Endometrial microvascular endothelial cells (primary cell): ENCODE measurements around the gene ITPK1. TPM values are rescaled to one million over a fixed set of nuclear protein-coding genes. Genes with fewer than 3 reads are reported as not detected.
"Not testable (repeated sequence)": the region's sequence is repeated elsewhere in the genome, so short reads cannot be mapped to it uniquely, and the experiment has no call there.

Source experiments
- in situ Hi-C: cut with HindIII; loops from 2 replicates; pipeline ENCODE4 v1.10.0; 2017; ENCODE audit warnings: low sequenced_read_pairs, low pct_unique_long_range_greater_than_20kb; ENCODE audit errors: inconsistent ontology term
- total RNA-seq: library from RNA; depleted of rRNA; stranded (reverse); fragments of >200 nt; gene quantifications from one replicate; pipeline ENCODE4 v1.2.3, GENCODE V29; 2015; ENCODE audit errors: inconsistent ontology term

The ITPK1 gene
- total RNA-seq, 1 donor from 2014 or later, result 37.0 TPM

DNA sequence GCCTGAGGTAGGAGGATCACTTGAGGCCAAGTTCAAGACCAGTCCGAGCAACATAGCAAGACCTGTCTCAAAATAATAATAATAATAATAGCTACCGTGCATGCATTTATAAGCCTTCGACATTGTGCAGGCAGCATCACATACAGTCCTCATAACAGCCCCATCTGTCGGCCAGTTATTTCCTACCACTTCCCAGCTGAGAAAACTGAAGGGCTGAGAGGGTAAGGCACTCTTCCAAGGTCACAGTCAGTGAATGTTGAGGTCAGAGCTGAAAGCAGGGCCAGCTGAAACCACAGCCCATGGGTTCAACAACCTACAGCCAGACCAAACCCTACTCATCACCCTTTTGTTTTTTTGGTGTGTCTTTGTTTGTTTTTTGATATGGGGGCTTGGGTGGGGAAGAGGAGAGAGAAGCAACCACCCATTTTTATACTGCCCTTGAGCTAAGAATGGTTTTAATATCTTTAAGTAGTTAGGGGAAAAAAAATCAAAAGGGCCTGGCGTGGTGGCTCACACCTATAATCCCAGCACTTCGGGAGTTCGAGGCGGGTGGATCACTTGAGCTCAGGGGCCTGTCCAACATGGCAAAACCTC is 16.8 kb upstream of the ITPK1 start:
- in situ Hi-C loops, result no loop called here

DNA sequence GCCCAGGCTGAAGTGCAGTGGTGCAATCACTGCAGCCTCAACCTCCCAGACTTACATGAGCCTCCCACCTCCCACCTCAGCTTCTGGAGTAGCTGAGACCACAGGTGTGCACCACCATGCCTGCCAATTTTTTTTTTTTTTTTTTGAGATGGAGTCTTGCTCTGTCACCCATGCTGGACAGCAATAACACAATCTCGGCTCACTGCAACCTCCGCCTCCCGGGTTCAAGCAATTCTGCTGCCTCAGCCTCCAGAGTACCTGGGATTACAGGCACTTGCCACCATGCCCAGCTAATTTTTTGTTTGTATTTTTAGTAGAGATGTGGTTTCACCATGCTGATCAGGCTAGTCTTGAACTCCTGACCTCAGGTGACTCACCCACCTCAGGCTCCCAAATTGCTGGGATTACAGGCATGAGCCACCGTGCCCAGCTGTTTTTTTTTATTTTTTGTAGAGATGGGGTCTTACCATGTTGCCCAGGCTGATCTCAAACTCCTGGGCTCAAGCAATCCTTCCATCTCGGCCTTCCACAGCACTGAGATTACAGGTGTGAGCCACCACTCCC is 15.6 kb upstream of the ITPK1 start:
- in situ Hi-C loops, result not testable (repeated sequence)

DNA sequence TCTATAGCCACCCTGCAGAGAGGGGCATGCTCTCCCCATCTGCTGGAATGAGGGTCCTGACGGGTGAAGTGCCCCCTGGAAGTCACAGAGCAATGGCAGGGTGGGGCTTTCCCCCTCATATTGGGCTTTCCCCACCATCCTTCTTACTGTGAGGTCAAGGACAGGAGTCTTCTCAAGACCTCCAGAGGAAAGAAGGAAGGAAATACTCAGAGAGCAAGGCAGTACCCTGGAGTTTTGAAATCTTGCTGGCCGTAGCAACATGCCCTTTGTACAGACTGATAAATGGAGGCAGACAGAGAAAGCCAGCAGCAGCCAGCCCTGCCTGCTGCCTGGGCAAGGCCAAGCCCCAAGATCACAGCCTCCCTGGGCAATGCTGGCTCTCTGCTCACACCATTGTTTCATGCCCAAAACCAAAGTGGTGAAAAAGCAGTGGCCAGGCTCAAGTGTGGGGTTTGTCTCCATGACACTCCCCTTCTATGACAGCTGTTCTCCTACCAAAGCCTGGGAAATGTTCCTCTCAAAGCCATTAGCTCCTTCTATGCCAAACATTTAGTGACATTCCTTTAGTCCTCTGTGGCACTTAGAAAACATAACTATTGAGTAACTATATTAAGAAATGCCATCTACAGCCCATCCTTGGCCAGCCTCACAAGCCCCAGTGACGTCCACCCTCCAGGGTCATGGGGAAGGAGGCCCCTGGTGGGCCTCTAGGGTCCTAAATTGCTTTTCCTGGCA is 13.2 kb upstream of the ITPK1 start:
- in situ Hi-C loops, result no loop called here

DNA sequence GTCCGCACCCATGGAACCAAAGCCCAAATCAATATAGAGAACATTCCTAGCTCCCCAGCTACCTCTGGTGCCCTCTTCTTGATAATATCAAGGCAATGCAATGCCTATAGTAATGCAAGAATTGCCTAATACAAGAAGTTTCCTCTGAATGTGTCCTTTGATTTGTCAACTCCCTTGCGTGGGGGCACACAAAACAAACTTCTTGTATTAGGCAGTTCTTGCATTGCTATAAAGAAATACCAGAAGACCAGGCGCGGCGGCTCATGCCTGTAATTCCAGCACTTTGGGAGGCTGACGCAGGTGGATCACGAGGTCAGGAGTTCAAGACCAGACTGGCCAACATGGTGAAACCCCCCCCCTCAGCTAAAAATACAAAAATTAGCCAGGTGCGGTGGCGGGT is 10.4 kb upstream of the ITPK1 start:
- in situ Hi-C loops, result no loop called here

DNA sequence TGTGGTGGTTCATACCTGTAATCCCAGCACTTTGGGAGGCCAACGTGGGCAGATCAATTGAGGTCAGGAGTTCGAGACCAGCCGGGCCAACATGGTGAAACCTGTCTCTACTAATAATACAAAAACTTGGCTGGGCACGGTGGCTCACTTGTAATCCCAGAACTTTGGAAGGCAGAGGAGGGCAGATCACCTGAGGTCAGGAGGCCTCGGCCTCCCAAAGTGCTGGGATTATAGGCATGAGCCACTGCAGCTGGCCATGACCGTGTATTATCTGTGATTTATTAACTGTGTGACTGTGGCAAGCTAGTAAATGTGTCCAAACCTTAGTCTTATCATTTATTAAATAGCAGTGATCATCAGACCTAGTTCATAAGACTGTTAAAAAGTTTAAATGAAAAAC is 7.1 kb upstream of the ITPK1 start:
- in situ Hi-C loops, result no loop called here

DNA sequence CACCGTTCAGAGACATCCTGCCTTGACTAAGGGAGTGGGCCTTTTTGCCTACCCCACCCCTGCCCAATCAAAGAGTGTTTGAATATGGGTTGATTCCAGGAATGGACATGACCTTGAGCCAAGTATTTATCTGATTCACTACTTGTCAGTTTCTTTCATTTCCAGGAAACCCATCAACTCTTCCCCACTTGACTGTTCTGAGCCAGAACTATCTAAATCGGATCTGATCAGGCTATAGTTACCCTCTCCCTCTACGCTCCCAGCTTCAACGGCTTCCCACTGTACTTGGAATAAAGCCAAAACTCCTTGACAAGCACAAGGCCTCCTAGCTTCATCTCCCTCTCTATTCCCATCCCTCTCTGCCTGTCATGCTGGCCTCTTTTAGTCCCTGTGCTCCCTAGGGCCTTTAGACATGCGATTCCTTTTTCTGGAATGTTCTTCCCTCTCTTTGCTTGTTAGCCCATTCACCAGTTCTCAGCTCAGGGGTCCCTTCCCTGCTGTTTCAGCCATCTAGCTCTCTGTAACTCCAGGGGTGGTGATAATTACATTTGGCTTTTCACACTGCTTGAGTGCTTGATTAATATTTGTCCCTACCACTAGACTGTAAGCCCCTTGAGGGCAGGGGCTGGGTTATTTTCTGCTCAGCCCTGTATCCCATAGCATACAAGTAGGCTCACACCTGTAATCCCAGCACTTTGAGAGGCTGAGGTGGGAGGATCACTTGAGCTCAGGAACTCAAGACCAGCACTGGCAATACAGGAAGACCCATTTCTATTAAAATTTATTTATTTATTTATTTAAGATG is 5.5 kb upstream of the ITPK1 start:
- in situ Hi-C loops, result no loop called here

DNA sequence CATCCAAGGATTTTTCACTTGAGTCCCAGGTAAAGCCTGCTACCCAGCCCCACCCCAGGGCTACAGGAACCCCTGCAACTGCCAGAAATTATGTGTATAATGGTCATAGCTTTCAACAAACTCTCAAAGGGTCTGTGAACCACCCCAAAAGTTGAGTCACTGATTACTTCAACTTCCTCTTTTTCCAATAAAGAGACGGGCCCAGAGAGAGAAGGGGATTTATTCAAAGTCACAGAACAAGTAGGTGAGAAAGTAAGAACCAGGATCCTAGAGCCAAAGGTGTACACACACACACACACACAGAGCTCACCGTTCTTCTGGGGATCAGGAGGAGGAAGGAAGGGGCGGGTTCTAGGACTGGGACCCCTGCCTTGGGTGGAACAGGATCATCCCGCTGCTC is 4.8 kb upstream of the ITPK1 start:
- in situ Hi-C loops, result no loop called here

DNA sequence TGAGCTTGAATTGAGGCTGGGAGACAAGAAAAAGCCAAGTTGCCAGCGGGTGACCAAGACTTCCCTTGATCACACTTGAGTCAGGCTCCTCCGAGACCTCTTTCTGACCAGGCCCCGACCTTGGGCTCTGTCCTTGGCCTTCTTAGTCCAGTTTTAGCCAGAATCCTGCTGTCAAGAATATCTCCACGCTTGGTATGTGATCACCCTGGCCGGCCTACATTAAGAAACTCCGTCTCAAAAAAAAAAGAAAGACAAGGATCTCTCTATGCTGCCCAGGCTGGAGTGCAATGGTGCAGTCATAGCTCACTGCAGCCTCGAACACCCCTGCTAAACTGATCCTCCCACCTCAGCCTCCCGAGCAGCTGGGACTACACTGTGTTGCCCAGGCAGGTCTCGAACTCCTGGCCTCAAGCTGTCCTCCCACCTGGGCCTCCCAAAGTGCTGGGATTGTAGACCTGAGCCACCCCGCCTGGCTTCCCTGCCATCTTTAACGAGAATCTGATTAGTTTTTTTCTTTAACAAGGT is 1.0 kb upstream of the ITPK1 start:
- in situ Hi-C loops, result loop anchor here (10.0 kb wide), 1 partner anchor 152 kb away; no protein-coding TSS in a partner anchor

DNA sequence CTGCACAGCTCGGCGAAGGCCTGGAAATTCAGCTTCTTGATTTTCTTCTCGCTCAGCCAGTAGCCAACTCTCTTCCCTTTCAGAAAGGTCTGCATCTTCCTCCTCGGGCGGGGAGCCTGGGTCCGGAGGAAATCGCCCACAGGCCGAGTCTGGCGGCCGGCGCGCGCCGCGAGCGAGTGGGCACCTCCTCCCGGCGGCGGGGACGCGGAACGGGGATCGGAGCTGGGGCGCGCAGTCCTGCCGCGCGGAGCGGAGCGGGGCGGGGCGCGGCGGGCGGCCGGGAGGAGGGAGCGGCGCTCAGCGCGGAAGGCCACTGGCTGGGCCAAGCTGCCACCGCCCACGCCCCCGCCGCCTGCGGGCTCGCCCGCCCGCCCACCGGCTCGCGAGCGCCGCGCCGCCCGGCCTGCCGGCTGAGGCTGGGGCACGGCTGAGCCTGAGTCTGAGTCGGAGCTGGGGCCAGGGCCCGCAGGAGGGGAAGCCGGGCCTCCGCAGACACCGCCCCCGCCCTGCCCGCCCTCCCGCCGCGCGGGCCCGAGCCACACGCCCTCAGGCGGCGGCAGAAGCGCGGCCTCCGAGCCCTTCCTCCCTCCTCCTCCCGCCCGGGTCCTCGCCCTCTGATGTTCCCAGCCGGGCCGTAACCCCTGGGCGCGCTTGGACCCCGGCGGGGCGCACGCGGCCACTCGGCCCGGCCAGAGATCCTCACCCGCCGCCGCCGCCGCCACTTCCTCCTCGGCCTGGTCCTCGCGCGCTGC is 480 bp downstream of the ITPK1 start:
- in situ Hi-C loops, result loop anchor here (10.0 kb wide), 1 partner anchor 150 kb away; no protein-coding TSS in a partner anchor

DNA sequence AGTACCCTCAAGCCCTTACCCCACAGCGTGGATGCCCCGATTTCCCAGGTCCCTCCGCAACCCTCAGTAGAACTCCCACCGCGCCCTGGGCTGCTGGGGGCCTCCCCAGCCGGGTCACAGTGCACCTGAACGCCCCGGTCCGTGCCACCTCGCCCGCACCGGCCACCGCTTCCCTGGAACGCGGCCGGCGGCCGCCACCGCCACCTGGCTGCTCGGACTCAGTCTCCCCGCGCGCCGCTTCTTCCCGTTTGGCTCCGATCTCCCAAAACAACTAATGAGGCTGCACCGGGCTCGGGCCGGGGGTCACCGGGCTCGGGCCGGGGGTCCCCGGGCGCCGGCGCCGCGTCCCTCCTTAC is 1.0 kb downstream of the ITPK1 start:
- in situ Hi-C loops, result loop anchor here (10.0 kb wide), 1 partner anchor 150 kb away; no protein-coding TSS in a partner anchor

DNA sequence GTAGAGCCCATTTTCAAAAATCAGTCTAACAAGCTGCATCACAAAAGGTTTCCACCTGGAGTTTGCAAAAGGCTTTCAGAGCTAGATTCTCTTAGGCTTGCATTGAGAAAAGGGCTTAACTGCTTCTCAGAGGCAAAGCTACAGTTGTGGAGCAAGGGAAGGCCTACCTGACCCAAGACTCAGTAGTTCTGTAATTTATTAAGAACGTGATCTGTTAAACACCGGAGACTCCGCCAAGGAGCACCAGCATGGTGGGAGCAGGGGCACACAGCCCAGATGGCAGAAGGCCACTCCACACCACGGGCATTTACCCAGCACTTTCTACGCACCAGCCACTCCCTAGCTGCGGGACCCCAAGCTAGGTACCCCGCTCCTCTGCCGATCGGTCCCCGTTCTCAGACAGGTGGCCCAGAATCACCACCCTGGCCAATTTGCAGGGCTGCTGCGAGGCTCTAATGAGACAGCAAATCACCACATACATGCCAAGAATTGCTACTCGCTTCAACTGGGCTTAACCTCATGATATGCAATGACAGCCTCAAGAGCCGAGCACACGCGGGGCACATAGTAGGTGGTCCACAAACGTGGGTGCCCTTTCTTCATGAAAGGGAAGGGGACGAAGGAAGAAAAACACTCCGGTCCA is 1.5 kb downstream of the ITPK1 start:
- in situ Hi-C loops, result loop anchor here (10.0 kb wide), 1 partner anchor 149 kb away; no protein-coding TSS in a partner anchor

DNA sequence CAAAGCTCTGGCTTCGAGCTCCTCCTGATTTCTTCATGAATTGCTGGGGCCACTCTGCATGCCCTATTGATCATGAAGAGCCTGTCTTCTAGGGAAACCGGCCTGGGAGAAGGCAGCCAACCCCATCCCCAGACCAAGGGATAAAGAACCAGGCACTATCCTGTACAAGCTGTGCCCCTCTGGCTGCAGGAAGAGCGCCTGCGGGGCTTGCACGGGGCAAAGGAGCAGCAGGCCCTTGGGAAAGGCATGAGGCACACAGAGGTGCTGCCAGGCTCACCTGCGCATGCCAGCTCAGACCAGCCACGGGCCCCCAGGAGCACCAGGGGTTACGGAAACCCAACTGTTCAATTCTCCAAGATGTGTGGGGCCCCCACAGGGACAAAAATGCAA is 2.1 kb downstream of the ITPK1 start:
- in situ Hi-C loops, result loop anchor here (10.0 kb wide), 1 partner anchor 149 kb away; no protein-coding TSS in a partner anchor

DNA sequence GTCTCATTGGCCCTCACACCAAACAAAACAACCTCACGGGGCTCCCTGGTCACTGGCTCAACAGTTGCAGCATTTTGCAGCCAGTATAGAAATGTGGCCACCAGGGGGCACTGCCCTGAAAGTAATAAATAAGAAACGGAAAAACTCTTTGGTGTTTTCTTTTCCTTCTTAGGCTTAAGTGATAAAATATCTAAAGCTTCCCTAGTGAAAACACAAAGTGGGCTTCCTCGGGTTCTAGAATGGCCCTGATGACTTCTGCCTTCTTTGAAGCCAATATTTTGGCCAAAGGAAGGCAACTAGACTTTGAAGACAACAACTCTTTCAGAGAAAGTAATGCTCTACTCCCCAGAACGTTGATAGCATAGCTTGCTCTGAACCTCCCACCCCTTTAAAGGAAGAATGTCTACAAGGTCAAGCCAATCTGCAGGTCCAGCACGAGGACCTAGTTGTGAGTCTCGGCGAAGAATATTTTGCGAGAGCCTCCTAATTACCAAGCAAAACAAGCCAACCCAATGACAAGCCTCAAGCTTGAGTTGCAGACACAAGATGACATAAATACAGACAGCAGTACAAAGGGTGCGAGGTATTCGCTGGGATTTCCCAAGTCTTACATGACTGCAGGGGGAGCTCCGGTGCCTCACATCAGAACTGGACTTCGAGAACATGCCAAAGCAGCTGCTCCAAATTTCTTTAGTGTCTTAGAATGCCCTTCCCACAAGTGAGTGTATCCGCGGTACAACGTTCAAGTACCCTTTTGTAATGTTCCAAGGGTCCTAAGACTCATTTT is 2.6 kb downstream of the ITPK1 start:
- in situ Hi-C loops, result loop anchor here (10.0 kb wide), 1 partner anchor 148 kb away; no protein-coding TSS in a partner anchor

DNA sequence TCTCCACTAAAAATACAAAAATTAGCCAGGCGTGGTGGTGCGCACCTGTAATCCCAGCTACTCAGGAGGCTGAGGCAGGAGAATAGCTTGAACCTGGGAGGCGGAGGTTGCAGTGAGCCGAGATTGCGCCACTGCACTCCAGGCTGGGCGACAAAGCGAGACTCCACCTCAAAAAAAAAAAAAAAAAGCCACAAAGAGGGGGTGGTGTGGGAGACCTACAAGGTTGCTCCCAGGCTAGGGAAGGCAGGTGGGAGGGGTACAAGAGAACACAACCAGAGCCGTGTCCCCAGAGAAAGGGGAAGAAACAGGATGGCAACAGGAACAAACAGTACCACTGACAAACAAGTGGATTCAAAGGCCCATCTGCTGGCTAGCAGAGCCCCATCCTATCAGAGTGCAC is 4.2 kb downstream of the ITPK1 start:
- in situ Hi-C loops, result loop anchor here (10.0 kb wide), 1 partner anchor 147 kb away; no protein-coding TSS in a partner anchor

DNA sequence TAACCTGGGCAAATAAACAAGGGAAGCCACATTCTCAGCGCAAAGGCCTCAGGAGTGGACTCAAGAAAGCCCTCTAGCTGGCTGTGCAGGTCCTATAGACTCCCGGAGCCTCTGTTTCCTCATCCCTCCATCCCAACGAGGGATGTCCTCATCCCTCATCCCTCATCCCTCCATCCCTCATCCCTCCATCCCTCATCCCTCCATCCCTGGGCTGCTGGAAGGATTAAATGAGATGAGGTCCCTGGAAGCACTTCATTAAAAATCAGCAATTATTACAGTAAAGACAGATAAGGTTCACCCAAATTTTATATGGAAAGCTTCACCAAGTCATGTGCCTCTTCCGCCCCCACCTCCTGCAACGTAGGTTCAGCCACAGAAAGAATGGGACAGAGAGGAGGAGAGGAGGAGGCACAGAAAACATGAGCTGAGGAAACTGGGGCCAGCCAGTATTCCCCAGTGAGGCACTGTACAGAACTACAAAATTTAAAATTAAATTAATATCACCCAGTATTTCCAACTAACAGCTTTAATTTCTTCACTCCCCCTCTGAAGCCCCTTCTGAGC is 4.8 kb downstream of the ITPK1 start:
- in situ Hi-C loops, result loop anchor here (10.0 kb wide), 1 partner anchor 146 kb away; no protein-coding TSS in a partner anchor

DNA sequence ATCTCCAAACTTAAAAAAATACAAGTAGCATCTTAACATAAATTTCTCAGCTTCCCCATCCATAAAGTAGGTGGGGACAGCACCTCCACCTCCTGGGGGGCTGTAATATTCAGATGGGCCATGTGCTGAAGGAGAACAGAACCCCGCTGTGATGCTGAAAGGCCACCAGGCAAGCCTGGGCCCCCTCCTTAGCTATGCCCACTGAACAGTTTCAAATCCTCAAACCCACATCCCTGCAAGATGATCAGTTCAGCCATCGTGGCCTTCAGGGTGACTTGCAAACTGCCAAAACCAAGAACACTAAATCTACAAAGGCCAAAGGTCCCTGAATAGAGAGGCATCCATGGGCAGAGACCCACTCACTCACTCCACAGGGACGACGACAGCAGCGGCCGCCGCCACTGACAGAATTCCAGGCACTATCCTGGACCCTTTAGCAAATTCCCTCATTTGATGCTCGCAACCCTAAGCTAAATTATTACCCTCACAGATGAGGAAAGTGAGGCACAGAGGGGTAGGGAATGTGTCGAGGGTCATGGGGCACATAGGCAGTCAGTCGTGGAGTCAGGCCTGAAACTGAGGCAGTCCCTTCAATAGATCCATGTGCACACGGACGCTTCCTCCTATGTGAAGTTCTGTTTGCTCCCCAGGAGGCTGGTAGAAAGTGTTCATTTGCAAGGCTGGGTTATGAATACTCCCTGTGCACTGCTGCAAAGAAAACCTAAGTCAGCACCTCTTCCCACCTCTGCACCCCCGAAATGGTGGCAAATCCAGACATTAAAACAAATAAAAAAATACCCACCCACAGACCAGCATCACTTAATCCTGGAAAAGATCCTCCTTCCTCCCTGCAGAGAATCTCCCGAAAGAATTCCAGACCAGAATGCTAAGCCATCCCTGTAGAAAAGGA is 5.9 kb downstream of the ITPK1 start:
- in situ Hi-C loops, result loop anchor here (10.0 kb wide), 1 partner anchor 145 kb away; no protein-coding TSS in a partner anchor
